ENCODE results near the gene GATA1. TPM values are rescaled to one million over a fixed set of nuclear protein-coding genes. Genes with fewer than 3 reads are reported as not detected.

GATA1 gene
- total RNA-seq, 1 donor from 2014 or later, result 1.2 TPM

DNA sequence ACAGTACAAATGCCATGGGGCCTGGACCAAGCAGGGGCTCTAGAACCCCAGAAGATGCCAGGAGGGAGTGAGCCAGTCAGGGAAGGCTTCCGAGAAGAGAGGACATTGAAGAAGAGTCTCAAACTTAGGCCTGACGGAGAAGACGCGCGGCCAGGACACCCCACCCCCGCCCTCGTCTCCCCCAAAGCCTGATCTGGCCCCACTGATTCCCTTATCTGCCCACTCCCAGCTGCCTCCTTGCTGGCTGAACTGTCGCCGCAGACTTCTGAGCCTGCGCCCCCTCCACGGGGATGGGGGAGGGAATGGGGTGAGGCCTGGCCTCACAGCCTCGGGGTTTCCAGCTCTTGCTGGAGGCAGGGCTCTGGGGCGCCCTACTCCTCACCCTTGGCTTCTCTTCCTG, 3.6 kb upstream of the GATA1 start:
- intact Hi-C loops (cut with DNase I), result no loop called here
- Histone ChIP-seq H3K36me3 (no peaks in the 10 kb centered on the region), H3K4me3 (no peak overlapping the region), H3K9me3 (no peaks in the 10 kb centered on the region), H3K27ac (no peak overlapping the region), H3K27me3 (ENCODE audit: low read depth) (no peaks in the 10 kb centered on the region), H3K4me1 (no peaks in the 10 kb centered on the region)
- no peak for DNase-seq
- no peak for ATAC-seq
- TF ChIP-seq, protein P1, sequence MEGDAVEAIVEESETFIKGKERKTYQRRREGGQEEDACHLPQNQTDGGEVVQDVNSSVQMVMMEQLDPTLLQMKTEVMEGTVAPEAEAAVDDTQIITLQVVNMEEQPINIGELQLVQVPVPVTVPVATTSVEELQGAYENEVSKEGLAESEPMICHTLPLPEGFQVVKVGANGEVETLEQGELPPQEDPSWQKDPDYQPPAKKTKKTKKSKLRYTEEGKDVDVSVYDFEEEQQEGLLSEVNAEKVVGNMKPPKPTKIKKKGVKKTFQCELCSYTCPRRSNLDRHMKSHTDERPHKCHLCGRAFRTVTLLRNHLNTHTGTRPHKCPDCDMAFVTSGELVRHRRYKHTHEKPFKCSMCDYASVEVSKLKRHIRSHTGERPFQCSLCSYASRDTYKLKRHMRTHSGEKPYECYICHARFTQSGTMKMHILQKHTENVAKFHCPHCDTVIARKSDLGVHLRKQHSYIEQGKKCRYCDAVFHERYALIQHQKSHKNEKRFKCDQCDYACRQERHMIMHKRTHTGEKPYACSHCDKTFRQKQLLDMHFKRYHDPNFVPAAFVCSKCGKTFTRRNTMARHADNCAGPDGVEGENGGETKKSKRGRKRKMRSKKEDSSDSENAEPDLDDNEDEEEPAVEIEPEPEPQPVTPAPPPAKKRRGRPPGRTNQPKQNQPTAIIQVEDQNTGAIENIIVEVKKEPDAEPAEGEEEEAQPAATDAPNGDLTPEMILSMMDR (IDR thresholded peaks at IDR 0.05), result no peak

GRCh38 chrX:48784726-48785125, 1.7 kb upstream of the GATA1 start:
- no peaks in the 10 kb centered on the region for H3K36me3 ChIP-seq
- H3K4me3 ChIP-seq, result no peak overlapping the region
- intact Hi-C loops (cut with DNase I), result no loop called here
- ATAC-seq, result no peak
- no peak overlapping the region for H3K27ac ChIP-seq
- no peaks in the 10 kb centered on the region for H3K9me3 ChIP-seq
- DNase-seq, result no peak
- no peaks in the 10 kb centered on the region for H3K4me1 ChIP-seq
- TF ChIP-seq, protein P1 (IDR thresholded peaks at IDR 0.05), result no peak
- H3K27me3 ChIP-seq (ENCODE audit: low read depth), result no peaks in the 10 kb centered on the region

- Histone ChIP-seq H3K27ac (no peak overlapping the region), H3K9me3 (no peaks in the 10 kb centered on the region), H3K4me3 (no peak overlapping the region), H3K27me3 (ENCODE audit: low read depth) (no peaks in the 10 kb centered on the region), H3K36me3 (no peaks in the 10 kb centered on the region), H3K4me1 (no peaks in the 10 kb centered on the region)
- TF ChIP-seq, protein P1 (IDR thresholded peaks at IDR 0.05), result no peak
- DNase-seq, result no peak
- intact Hi-C loops (cut with DNase I), result no loop called here
- no peak for ATAC-seq
Observed at GRCh38 chrX:48785186-48785539, 1.2 kb upstream of the GATA1 start.

DNA sequence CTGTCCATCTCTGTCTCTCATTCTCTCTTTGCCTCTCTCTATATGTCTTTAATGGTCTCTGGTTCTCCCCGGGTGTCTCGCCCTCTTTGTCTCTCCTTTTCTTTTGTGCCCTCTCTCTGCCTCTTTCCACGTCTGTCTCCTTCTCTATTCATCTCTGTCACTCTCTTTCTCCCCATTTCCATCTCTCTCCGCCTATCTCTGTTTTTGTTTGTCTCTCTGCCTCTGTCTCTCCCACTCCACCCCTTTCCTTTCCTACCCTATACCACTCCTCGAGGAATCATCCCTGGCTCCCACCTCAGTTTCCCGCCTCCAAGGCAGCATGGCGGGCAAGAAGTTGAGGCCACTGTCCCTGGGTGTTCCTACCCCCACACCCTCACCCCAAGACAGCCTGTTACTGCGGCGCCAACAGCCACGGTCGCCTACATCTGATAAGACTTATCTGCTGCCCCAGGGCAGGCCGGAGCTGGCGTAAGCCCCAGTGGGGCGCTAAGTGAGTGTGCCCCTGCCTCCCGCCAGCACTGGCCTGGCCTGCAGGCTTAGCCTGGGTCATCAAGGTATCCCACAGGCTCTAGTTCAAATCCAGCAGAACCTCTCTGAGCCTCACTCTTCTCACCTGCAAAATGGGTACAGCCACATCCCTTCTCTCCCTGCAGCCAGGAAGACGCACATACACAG, 713 bp upstream of the GATA1 start:
- ATAC-seq (no peak), DNase-seq (no peak)
- no peak overlapping the region for H3K27ac ChIP-seq
- no peaks in the 10 kb centered on the region for H3K36me3 ChIP-seq
- TF ChIP-seq, protein P1 (IDR thresholded peaks at IDR 0.05), result no peak
- no peak overlapping the region for H3K4me3 ChIP-seq
- intact Hi-C loops (cut with DNase I), result no loop called here
- H3K4me1 ChIP-seq, result no peaks in the 10 kb centered on the region
- no peaks in the 10 kb centered on the region for H3K9me3 ChIP-seq
- no peaks in the 10 kb centered on the region for H3K27me3 ChIP-seq (ENCODE audit: low read depth)

DNA sequence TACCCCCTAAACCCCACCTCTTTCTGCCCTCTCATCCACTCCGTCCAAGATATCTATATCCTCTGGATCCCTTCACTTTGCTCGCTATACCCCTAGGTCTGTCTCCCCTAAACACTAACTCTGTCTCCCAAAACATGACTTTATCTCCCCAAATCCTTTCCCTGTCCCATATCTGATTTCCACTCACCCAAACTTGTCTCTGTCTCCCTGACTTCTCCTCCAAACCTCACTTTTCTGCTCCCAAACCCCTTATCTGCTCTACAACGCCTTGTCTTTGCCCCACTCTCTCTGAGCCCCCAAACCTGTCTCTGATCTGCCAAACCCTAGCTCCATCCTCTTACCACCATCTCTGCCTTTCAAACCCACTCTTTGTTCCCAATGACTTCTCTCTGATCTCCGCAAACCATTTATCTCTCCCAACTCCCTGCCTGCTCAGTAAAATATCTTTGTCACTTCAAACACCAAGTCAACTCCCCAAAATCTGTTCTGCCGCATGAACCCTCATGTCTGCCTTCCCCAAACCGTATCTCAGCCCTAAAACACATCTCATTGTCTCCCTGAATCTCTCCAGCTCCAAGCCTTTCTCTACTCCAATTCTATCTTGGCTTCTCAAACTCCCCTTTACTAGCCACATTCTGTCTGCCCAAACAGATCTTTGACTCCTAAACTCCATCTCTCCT, 575 bp downstream of the GATA1 start:
- intact Hi-C loops (cut with DNase I), result no loop called here
- TF ChIP-seq, protein P1 (IDR thresholded peaks at IDR 0.05), result no peak
- H3K27ac ChIP-seq, result no peak overlapping the region
- no peaks in the 10 kb centered on the region for H3K27me3 ChIP-seq (ENCODE audit: low read depth)
- no peaks in the 10 kb centered on the region for H3K4me1 ChIP-seq
- ATAC-seq (no peak), DNase-seq (no peak)
- no peak overlapping the region for H3K4me3 ChIP-seq
- no peaks in the 10 kb centered on the region for H3K9me3 ChIP-seq
- H3K36me3 ChIP-seq, result no peaks in the 10 kb centered on the region

All from lower lobe of right lung (tissue), 2 donors.